ENCODE data around the gene LRRFIP2. TPM values are rescaled to one million over a fixed set of nuclear protein-coding genes. Genes with fewer than 3 reads are reported as not detected.

The LRRFIP2 gene
- total RNA-seq, 4 donors from 2014 or later, result 85.7 to 103 (median 100.0) TPM

DNA sequence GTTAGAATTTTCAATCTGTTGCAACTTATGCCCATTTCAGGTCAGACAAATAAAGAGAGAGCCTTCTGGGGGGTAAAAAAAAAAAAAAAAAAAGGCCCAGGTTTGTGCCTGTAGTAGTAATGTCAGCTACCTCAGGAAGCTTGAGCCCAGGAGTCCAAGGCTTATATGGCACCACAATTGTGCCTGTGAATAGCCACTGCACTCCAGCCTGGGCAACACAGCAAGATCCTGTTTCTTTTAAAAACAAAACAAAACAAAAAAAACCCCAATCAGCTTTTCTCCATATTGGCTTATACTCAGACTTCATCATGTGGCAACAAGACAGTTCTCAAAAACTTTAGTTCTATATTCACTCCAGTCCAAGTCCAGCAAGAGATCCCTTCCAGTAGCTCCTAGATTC, 8.4 kb upstream of the LRRFIP2 start:
- DNase-seq (no peak), ATAC-seq (no peak)
- no peaks in the 10 kb centered on the region for H3K27me3 ChIP-seq
- TF ChIP-seq POLR2A (IDR thresholded peaks at IDR 0.05) (no peak), CTCF (IDR thresholded peaks at IDR 0.05 in 4 of 5, conservative IDR thresholded peaks at IDR 0.05 in 1 of 5) (no peak)
- peaks cover 36 to 43% of the 10 kb centered on the region in 2 donors for H3K4me1 ChIP-seq
- no peaks in the 10 kb centered on the region for H3K9me3 ChIP-seq
- H3K27ac ChIP-seq, result peak overlapping the region in 3 of 4 donors; percentile 4 to 70 (median 10)
- intact Hi-C loops (cut with DNase I; ENCODE audit: low total_unique reads), result no loop called here
- no peaks in the 10 kb centered on the region for H3K36me3 ChIP-seq
- in situ Hi-C loops (cut with MboI; ENCODE audit: low sequenced_read_pairs in 4 of 4), result no loop called here
- H3K4me3 ChIP-seq, result no peak overlapping the region

DNA sequence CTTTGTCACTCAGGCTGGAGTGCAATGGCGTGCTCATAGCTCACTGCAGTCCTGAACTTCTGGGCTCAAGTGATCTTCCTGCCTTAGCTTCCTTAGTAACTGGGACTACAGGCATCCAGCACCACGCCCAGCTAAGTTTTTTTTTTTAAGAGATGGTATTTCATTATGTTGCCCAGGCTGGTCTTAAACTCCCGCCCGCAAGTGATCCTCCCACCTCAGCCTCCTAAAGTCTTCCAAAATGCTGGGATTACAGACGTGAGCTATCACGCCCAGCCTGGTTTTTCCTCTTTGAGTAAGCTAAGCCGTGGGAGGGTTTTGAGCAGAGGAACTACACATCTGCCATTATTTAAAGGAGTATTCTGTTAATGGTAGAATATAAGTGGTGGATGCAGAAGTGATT, 7.4 kb upstream of the LRRFIP2 start:
- H3K4me3 ChIP-seq, result no peak overlapping the region
- no peak for ATAC-seq
- no peaks in the 10 kb centered on the region for H3K9me3 ChIP-seq
- H3K4me1 ChIP-seq, result peaks cover 46 to 52% of the 10 kb centered on the region in 2 donors
- in situ Hi-C loops (cut with MboI; ENCODE audit: low sequenced_read_pairs in 4 of 4) (no loop called here), intact Hi-C loops (cut with DNase I; ENCODE audit: low total_unique reads) (no loop called here)
- H3K27ac ChIP-seq, result peak overlapping the region in 1 of 4 donors; percentile 98
- no peaks in the 10 kb centered on the region for H3K36me3 ChIP-seq
- no peak for DNase-seq
- no peaks in the 10 kb centered on the region for H3K27me3 ChIP-seq
- TF ChIP-seq POLR2A (IDR thresholded peaks at IDR 0.05) (no peak), CTCF (IDR thresholded peaks at IDR 0.05 in 4 of 5, conservative IDR thresholded peaks at IDR 0.05 in 1 of 5) (no peak)

- Histone ChIP-seq H3K36me3 (no peaks in the 10 kb centered on the region), H3K4me1 (peaks cover 54 to 55% of the 10 kb centered on the region in 2 donors), H3K27ac (peak overlapping the region; percentile 88 to 98 (median 96)), H3K9me3 (no peaks in the 10 kb centered on the region), H3K4me3 (peak overlapping the region in 1 of 4 donors; percentile 5), H3K27me3 (no peaks in the 10 kb centered on the region)
- no peak for DNase-seq
- intact Hi-C loops (cut with DNase I; ENCODE audit: low total_unique reads), result no loop called here
- TF ChIP-seq CTCF (IDR thresholded peaks at IDR 0.05 in 4 of 5, conservative IDR thresholded peaks at IDR 0.05 in 1 of 5), result no peak
- TF ChIP-seq POLR2A (IDR thresholded peaks at IDR 0.05), result no peak
- in situ Hi-C loops (cut with MboI; ENCODE audit: low sequenced_read_pairs in 4 of 4), result no loop called here
- ATAC-seq, result peak in 1 of 2 donors; percentile 46
These were observed 5.0 kb upstream of the LRRFIP2 start for GRCh38 chr3:37179144-37179967.

DNA sequence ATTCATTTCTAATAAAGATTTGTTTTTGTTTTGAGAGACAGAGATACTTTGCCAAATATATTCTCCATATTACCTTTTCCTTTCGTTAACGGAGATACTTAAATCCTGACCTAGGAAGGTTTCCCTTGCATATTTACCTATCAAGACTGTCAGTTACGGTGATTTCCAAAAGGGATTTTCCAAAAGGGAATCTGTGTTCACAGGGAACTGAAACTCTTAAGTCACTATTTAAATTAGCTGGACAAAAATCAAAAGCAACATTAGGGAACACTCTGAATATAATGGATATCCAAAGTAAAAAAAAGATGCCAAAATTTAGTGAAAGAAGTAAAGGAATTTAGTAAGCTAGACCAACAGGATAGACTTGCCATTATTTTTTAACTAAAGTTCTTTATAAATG, 576 bp downstream of the LRRFIP2 start:
- intact Hi-C loops (cut with DNase I; ENCODE audit: low total_unique reads), result no loop called here
- no peak for TF ChIP-seq CTCF (IDR thresholded peaks at IDR 0.05 in 4 of 5, conservative IDR thresholded peaks at IDR 0.05 in 1 of 5)
- TF ChIP-seq POLR2A (IDR thresholded peaks at IDR 0.05), result no peak
- in situ Hi-C loops (cut with MboI; ENCODE audit: low sequenced_read_pairs in 4 of 4), result no loop called here
- Histone ChIP-seq H3K27ac (peak overlapping the region; percentile 88 to 98 (median 96)), H3K36me3 (peaks cover 0 to 11% of the 10 kb centered on the region in 2 donors), H3K4me1 (peaks cover 63 to 72% of the 10 kb centered on the region in 2 donors), H3K9me3 (no peaks in the 10 kb centered on the region), H3K4me3 (peak overlapping the region in 1 of 4 donors; percentile 79), H3K27me3 (no peaks in the 10 kb centered on the region)
- no peak for DNase-seq
- no peak for ATAC-seq

Data from gastrocnemius medialis (tissue), 4 donors.